Naive thymus-derived CD8-positive, alpha-beta T cell (primary cell): Measurements from ENCODE around the gene CCNL2. TPM values are rescaled to one million over a fixed set of nuclear protein-coding genes. Genes with fewer than 3 reads are reported as not detected.

Experiments
- ATAC-seq, 2 donors: fragments of 150-1000 bp; cut with Tn5 transposase in 1 of 2; sonication (Bioruptor Pico), chemical (Tn5 transposase) in 1 of 2; 1 replicate in 1 of 2; 2 replicates in 1 of 2; pipeline ENCODE4 v1.10.0; 2021; ENCODE audit warnings: mild to moderate bottlenecking in 2 of 2, moderate library complexity in 2 of 2
- POLR2A ChIA-PET: fragments of 350-600 bp; sonication (Branson Sonifier 250); formaldehyde crosslinking; loops from one replicate; lab custom pipeline; 2021; ENCODE audit warnings: antibody characterized with exemption; lab: Charles Lee
- DNase-seq, 10 donors: peaks; one replicate each; pipeline versions ENCODE4 v3.0.0 to v3.0.0-alpha.2; 2020 to 2022
- H3K27ac Mint-ChIP-seq, 10 donors: one replicate each; pipeline ENCODE4 v1.8.0; 2020 to 2022; ENCODE audit warnings: mild to moderate bottlenecking in 10 of 10, mixed read lengths in 10 of 10, moderate library complexity in 4 of 10, inconsistent platforms in 1 of 10
- H3K27me3 Mint-ChIP-seq, 5 donors: one replicate each; pipeline ENCODE4 v1.8.0; 2021 to 2022; ENCODE audit warnings: mixed read lengths in 5 of 5
- H3K36me3 Mint-ChIP-seq, 3 donors: one replicate each; pipeline ENCODE4 v1.8.0; 2020 to 2022; ENCODE audit warnings: mixed read lengths in 3 of 3, mild to moderate bottlenecking in 2 of 3, inconsistent platforms in 1 of 3
- H3K4me1 Mint-ChIP-seq, 4 donors: one replicate each; pipeline ENCODE4 v1.8.0; 2021 to 2022; ENCODE audit warnings: mixed read lengths in 4 of 4
- H3K4me3 Mint-ChIP-seq, 10 donors: one replicate each; pipeline ENCODE4 v1.8.0; 2020 to 2022; ENCODE audit warnings: mild to moderate bottlenecking in 10 of 10, mixed read lengths in 10 of 10, moderate library complexity in 6 of 10, inconsistent platforms in 1 of 10
- H3K9me3 Mint-ChIP-seq, 9 donors: one replicate each; pipeline ENCODE4 v1.8.0; 2020 to 2022; ENCODE audit warnings: mixed read lengths in 9 of 9, mild to moderate bottlenecking in 3 of 9, inconsistent platforms in 1 of 9, moderate library complexity in 1 of 9
- polyA plus RNA-seq, 3 donors: library from polyadenylated mRNA; unstranded; fragments of 300-500 nt; fragmentation: Illumina TruSeq; gene quantifications; one replicate each; pipeline ENCODE4 v1.2.3, GENCODE V29; 2021
- total RNA-seq, 8 experiments: library from RNA in 2 of 8; stranded (reverse) in 2 of 8; gene quantifications; one replicate each; pipeline ENCODE4 v1.2.3 and lab custom pipeline; 2021 to 2026

Gene CCNL2
- total and polyA plus RNA-seq, 5 experiments from 2014 or later, result 13.4 to 406 (median 28.1) TPM

GRCh38 chr1:1361233-1361981 is 37.7 kb downstream of the CCNL2 start:
- DNase-seq (peak in 1 of 10 donors; percentile 54), ATAC-seq (no peak)
- H3K9me3 Mint-ChIP-seq, result no peaks in the 10 kb centered on the region
- H3K4me1 Mint-ChIP-seq, result peaks cover 13 to 36% (median 24%) of the 10 kb centered on the region in 4 donors
- POLR2A ChIA-PET, result no interaction called here
- H3K27ac Mint-ChIP-seq, result peak overlapping the region in 1 of 10 donors; percentile 22
- H3K36me3 Mint-ChIP-seq, result no peaks in the 10 kb centered on the region
- peak overlapping the region in 2 of 10 donors; percentile 1 to 34 for H3K4me3 Mint-ChIP-seq
- H3K27me3 Mint-ChIP-seq, result peaks cover 0 to 7% (median 0%) of the 10 kb centered on the region in 5 donors

- ATAC-seq, result no peak
- POLR2A ChIA-PET, result interaction anchor here (2.2 to 2.3 kb wide), 2 partner anchors 10 to 15 kb away, joined by 12 to 37 read pairs; partner anchors contain the start of gene AURKAIP1
- no peaks in the 10 kb centered on the region for H3K36me3 Mint-ChIP-seq
- H3K4me1 Mint-ChIP-seq, result peaks cover 13 to 36% (median 24%) of the 10 kb centered on the region in 4 donors
- DNase-seq, result peak in 1 of 10 donors; percentile 31
- no peaks in the 10 kb centered on the region for H3K9me3 Mint-ChIP-seq
- peaks cover 0 to 7% (median 0%) of the 10 kb centered on the region in 5 donors for H3K27me3 Mint-ChIP-seq
- H3K27ac Mint-ChIP-seq, result peak overlapping the region in 3 of 10 donors; percentile 22 to 34 (median 31)
- peak overlapping the region in 3 of 10 donors; percentile 1 to 39 (median 34) for H3K4me3 Mint-ChIP-seq
Observed at GRCh38 chr1:1360506-1361169, 38.5 kb downstream of the CCNL2 start.

- Mint-ChIP-seq H3K4me1 (peaks cover 13 to 36% (median 24%) of the 10 kb centered on the region in 4 donors), H3K4me3 (peak overlapping the region in 9 of 10 donors; percentile 40 to 82 (median 78)), H3K9me3 (no peaks in the 10 kb centered on the region), H3K36me3 (no peaks in the 10 kb centered on the region), H3K27me3 (peaks cover 0 to 7% (median 0%) of the 10 kb centered on the region in 5 donors), H3K27ac (peak overlapping the region in 9 of 10 donors; percentile 71 to 94 (median 89))
- POLR2A ChIA-PET, result interaction anchor here (1.4 to 3.3 kb wide), 4 partner anchors 10 to 47 kb away, joined by 3 to 37 read pairs (median 12); partner anchors contain the start of genes AURKAIP1 and MRPL20
- peak in 2 of 10 donors; percentile 8 to 45 for DNase-seq
- no peak for ATAC-seq
Observed at GRCh38 chr1:1359664-1360468, 39.3 kb downstream of the CCNL2 start.

GRCh38 chr1:1359308-1359663 is 39.8 kb downstream of the CCNL2 start:
- ATAC-seq (peak; percentile 83 to 90), DNase-seq (peak in 5 of 10 donors; percentile 8 to 77 (median 58))
- POLR2A ChIA-PET, result interaction anchor here (0.6 to 3.3 kb wide), 5 partner anchors 11 to 96 kb away, joined by 3 to 37 read pairs (median 12); partner anchors contain the start of genes AURKAIP1 and MRPL20
- H3K4me3 Mint-ChIP-seq, result peak overlapping the region; percentile 34 to 82 (median 78)
- peak overlapping the region; percentile 70 to 94 (median 88) for H3K27ac Mint-ChIP-seq
- no peaks in the 10 kb centered on the region for H3K9me3 Mint-ChIP-seq
- H3K36me3 Mint-ChIP-seq, result no peaks in the 10 kb centered on the region
- peaks cover 0 to 7% (median 0%) of the 10 kb centered on the region in 5 donors for H3K27me3 Mint-ChIP-seq
- H3K4me1 Mint-ChIP-seq, result peaks cover 13 to 37% (median 25%) of the 10 kb centered on the region in 4 donors

GRCh38 chr1:1358433-1359271 is 40.5 kb downstream of the CCNL2 start, which contains the start of gene MXRA8:
MXRA8 (minus strand) TSS chr1:1358555; CDS start chr1:1358504, 51 bp downstream.
- Mint-ChIP-seq H3K4me1 (peaks cover 13 to 39% (median 30%) of the 10 kb centered on the region in 4 donors), H3K9me3 (no peaks in the 10 kb centered on the region), H3K36me3 (no peaks in the 10 kb centered on the region), H3K27me3 (peaks cover 0 to 8% (median 0%) of the 10 kb centered on the region in 5 donors), H3K27ac (peak within 1 kb of the TSS; percentile 70 to 94 (median 88)), H3K4me3 (peak within 1 kb of the TSS; percentile 34 to 82 (median 78))
- ATAC-seq (peak; percentile 21 to 29), DNase-seq (peak in 1 of 10 donors; percentile 7)
- POLR2A ChIA-PET, result interaction anchor here (0.6 to 7.4 kb wide), 6 partner anchors 10 to 96 kb away, joined by 3 to 105 read pairs (median 12); partner anchors contain the start of genes AURKAIP1 and MRPL20

GRCh38 chr1:1357871-1358432 is 41.2 kb downstream of the CCNL2 start:
- Mint-ChIP-seq H3K27me3 (peaks cover 0 to 8% (median 0%) of the 10 kb centered on the region in 5 donors), H3K27ac (peak overlapping the region in 8 of 10 donors; percentile 1 to 88 (median 36)), H3K9me3 (no peaks in the 10 kb centered on the region), H3K4me1 (peaks cover 15 to 45% (median 36%) of the 10 kb centered on the region in 4 donors), H3K36me3 (no peaks in the 10 kb centered on the region), H3K4me3 (peak overlapping the region in 8 of 10 donors; percentile 8 to 82 (median 52))
- ATAC-seq (no peak), DNase-seq (peak in 1 of 10 donors; percentile 3)
- POLR2A ChIA-PET, result interaction anchor here (3.3 to 7.4 kb wide), 2 partner anchors 10 to 14 kb away, joined by 12 to 105 read pairs; partner anchors contain the start of gene AURKAIP1

GRCh38 chr1:1356796-1357401 is 42.2 kb downstream of the CCNL2 start:
- Mint-ChIP-seq H3K4me3 (peak overlapping the region in 5 of 10 donors; percentile 26 to 80 (median 37)), H3K27ac (peak overlapping the region in 7 of 10 donors; percentile 6 to 88 (median 38)), H3K9me3 (no peaks in the 10 kb centered on the region), H3K4me1 (peaks cover 24 to 55% (median 44%) of the 10 kb centered on the region in 4 donors), H3K36me3 (no peaks in the 10 kb centered on the region), H3K27me3 (peaks cover 0 to 14% (median 0%) of the 10 kb centered on the region in 5 donors)
- ATAC-seq (no peak), DNase-seq (no peak)
- POLR2A ChIA-PET, result interaction anchor here (3.3 to 7.4 kb wide), 2 partner anchors 9 to 15 kb away, joined by 12 to 105 read pairs; partner anchors contain the start of gene AURKAIP1

GRCh38 chr1:1356166-1356795 is 42.9 kb downstream of the CCNL2 start:
- Mint-ChIP-seq H3K36me3 (no peaks in the 10 kb centered on the region), H3K4me1 (peaks cover 24 to 54% (median 44%) of the 10 kb centered on the region in 4 donors), H3K4me3 (peak overlapping the region in 2 of 10 donors; percentile 26 to 80), H3K27ac (no peak overlapping the region), H3K9me3 (no peaks in the 10 kb centered on the region), H3K27me3 (peaks cover 0 to 14% (median 0%) of the 10 kb centered on the region in 5 donors)
- DNase-seq (no peak), ATAC-seq (no peak)
- POLR2A ChIA-PET, result interaction anchor here (7.4 kb wide), 1 partner anchor 16 kb away, joined by 105 read pairs; the partner anchor contains the start of gene AURKAIP1

GRCh38 chr1:1355416-1355815 is 43.7 kb downstream of the CCNL2 start:
- no peaks in the 10 kb centered on the region for H3K36me3 Mint-ChIP-seq
- H3K27me3 Mint-ChIP-seq, result peaks cover 0 to 13% (median 0%) of the 10 kb centered on the region in 5 donors
- peak overlapping the region in 1 of 10 donors; percentile 57 for H3K4me3 Mint-ChIP-seq
- POLR2A ChIA-PET, result interaction anchor here (2.0 to 7.4 kb wide), 2 partner anchors 17 to 50 kb away, joined by 8 to 105 read pairs; partner anchors contain the start of gene AURKAIP1
- H3K27ac Mint-ChIP-seq, result no peak overlapping the region
- peaks cover 19 to 46% (median 39%) of the 10 kb centered on the region in 4 donors for H3K4me1 Mint-ChIP-seq
- DNase-seq (peak in 2 of 10 donors; percentile 16 to 18), ATAC-seq (no peak)
- no peaks in the 10 kb centered on the region for H3K9me3 Mint-ChIP-seq
